Activated gamma-delta T cell (primary cell): ENCODE measurements around the gene MPPED1.

ENCODE experiments used
- DNase-seq: peaks from one replicate; lab custom pipeline; 2025; lab: John Stamatoyannopoulos, UW

MPPED1 gene

GRCh38 chr22:43476751-43477725 is 65.2 kb downstream of the MPPED1 start:
- DNase-seq: no peak

- DNase-seq: no peak
Measured at GRCh38 chr22:43477966-43478365, 66.2 kb downstream of the MPPED1 start.

GRCh38 chr22:43478621-43479300 is 66.9 kb downstream of the MPPED1 start:
- DNase-seq: no peak

GRCh38 chr22:43479301-43479950 is 67.6 kb downstream of the MPPED1 start:
- DNase-seq: no peak

- no peak for DNase-seq
Measured at GRCh38 chr22:43479962-43480361, 68.1 kb downstream of the MPPED1 start.

GRCh38 chr22:43481568-43482317 is 69.9 kb downstream of the MPPED1 start:
- DNase-seq: no peak

- DNase-seq: no peak
Measured at GRCh38 chr22:43482318-43482625, 70.5 kb downstream of the MPPED1 start.

GRCh38 chr22:43483266-43483665 is 71.5 kb downstream of the MPPED1 start:
- no peak for DNase-seq

- no peak for DNase-seq
Measured at GRCh38 chr22:43483669-43484068, 71.9 kb downstream of the MPPED1 start.

- no peak for DNase-seq
Measured at GRCh38 chr22:43484227-43484626, 72.4 kb downstream of the MPPED1 start.

- DNase-seq: no peak
Measured at GRCh38 chr22:43485502-43486089, 73.8 kb downstream of the MPPED1 start.

- DNase-seq: no peak
Measured at GRCh38 chr22:43487311-43488030, 75.7 kb downstream of the MPPED1 start.

- DNase-seq: no peak
Measured at GRCh38 chr22:43488031-43488866, 76.4 kb downstream of the MPPED1 start.

- DNase-seq: no peak
Measured at GRCh38 chr22:43488937-43489336, 77.1 kb downstream of the MPPED1 start.

- no peak for DNase-seq
Measured at GRCh38 chr22:43490311-43490710, 78.5 kb downstream of the MPPED1 start.

- DNase-seq: no peak
Measured at GRCh38 chr22:43491177-43491576, 79.4 kb downstream of the MPPED1 start.

- no peak for DNase-seq
Measured at GRCh38 chr22:43491737-43492136, 79.9 kb downstream of the MPPED1 start.

GRCh38 chr22:43493297-43493696 is 81.5 kb downstream of the MPPED1 start:
- no peak for DNase-seq

- DNase-seq: no peak
Measured at GRCh38 chr22:43497956-43498855, 86.4 kb downstream of the MPPED1 start.
